ENCODE results near the gene B4GALT6.
A peak's percentile ranks its signal among the peaks of the same experiment; 100 is the strongest.

B4GALT6 gene

DNA sequence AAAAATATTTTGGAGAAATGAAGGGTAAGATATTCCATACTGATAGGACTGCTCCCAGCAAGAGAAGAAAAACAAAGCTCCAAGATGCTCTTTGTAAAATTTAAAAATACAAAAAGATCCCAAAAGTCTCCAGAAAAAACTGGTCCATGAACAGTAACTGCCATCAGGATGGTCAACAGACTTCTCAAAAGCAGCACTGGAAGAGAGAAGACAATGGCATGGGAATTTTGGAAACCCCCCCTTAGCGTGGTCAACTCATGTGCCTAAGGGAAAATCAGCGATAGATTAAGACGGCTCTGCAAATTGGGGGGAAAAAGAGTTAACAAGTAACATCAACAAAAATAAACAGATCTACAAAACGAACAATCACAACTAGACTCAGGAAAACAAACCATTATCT lies 23.6 kb downstream of the B4GALT6 start:
- no peak for DNase-seq (ENCODE audit: low read depth in 3 of 3, low spot score in 1 of 3)

DNA sequence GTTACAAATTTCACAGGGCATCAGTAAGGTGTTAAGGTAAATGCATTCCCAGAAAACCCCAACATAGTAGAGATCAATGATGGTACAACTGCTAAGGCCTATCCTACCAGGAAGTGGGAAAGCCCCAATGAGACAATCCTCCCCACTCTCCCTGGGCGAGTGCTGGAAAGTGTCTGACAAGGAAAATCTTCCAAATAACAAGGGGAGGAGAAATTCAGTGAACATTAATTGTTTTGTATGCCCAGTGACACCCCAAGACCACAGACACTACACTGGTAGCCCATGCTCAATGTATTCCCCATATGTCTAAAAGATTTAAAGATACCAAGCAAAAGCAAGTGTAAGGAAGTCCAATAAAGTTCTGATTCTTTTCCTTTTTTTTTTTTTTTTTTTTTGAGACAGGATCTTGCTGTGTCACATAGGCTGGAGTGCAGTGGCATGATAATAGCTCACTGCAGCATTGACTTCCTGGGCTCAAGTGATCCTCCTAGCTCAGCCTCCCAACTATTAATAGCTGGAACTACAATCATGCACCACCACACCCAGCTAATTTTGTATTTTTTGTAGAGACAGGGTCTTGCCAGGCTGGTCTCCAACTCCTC lies 24.7 kb downstream of the B4GALT6 start:
- no peak for DNase-seq (ENCODE audit: low read depth in 3 of 3, low spot score in 1 of 3)

DNA sequence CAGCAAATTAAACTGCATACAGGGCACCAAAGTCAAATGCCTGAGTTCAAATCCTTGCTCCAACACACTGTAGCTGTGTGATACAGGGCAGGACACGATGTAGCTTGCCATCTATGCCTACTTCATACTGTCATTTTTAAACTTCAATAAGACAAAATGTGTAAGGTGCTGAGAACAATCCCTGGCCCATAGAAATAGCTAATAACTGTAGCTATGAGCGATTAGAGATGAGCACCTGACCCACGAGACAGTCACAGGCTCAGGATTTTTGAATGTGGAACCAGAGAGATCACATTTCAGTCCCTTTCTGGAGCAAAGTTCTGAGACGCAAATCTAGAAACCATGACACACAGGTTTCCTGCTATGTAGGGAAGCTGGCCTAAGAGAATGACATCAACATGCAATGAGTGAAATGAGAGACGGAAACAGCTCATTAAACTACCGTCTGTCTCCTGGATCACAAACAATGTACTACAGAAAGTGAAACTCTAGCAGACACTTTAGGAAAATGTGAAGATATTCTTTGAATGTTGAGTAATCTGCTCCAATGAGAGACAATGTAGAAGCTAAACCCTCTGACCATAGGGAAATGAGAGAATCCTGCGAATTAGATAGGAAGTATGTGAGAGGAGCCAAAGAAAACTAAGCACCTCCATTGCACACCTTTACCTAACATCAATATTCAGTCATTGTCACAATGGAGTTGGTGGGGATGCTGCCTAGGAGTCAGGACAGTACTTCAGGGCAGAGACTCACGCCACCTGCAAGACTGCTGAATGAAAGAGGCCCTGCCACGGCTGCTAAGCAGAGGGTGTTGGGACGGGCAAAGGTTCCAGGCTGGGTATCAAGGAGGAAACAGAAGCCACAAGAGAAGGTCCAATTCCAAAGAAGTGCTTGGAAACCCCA lies 25.5 kb downstream of the B4GALT6 start:
- no peak for DNase-seq (ENCODE audit: low read depth in 3 of 3, low spot score in 1 of 3)

DNA sequence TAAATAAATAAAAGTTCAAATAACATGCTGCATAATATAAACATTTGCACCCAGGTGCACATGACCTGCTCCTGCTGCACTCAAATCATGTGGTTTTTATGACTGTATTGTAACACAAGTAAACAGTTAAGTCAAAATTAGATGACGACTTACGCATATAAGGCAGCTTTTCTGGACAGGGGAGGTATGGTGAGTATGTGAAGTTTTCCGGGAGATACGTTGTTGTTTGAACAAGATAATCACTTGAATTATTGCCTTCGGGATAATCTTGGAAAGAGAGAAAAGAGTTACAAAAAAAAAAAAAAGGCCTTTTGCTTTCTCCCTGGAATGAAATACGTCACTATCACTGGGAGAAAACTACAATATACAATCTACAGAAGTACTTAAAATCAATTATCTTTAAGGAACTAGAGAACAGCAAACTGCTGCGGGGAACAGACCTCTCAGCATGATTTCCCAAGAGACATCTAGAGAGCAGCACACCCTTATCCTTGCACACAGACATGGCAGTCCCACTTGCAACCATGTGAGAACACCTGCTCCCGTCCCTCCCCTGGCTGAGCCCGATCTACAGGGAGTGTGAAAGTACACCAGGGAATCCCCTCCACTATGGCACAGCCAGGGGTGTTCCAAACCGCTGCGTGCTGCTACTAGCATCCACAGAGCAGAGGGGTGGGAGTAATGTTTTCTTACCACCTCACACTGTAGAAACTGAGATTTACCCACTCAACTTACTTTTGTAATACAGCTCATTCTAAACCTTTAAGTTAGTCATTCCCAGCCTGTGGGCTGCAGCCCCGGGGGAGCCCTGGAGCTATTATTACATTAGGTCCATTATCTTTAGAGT lies 26.3 kb downstream of the B4GALT6 start:
- DNase-seq (ENCODE audit: low read depth in 3 of 3, low spot score in 1 of 3) = peak in 1 of 3 donors; percentile 8

DNA sequence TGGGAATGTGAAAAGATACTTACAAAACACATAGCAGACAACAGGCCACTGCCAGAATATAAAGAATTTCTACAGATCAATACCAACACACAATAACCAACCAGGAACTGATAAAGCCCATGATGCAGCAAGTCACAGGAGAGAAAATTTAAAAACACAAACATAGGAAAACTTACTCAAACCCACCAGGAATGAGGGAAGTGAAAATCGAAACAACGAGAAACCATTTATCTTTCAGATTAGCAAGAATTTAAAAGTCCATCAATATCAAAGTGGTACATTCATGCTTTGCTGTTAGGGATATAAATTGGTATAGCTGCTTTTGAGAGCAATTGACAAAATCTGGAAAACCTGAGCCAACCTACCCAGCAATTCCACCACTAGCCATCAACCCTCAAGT lies 27.6 kb downstream of the B4GALT6 start:
- no peak for DNase-seq (ENCODE audit: low read depth in 3 of 3, low spot score in 1 of 3)

DNA sequence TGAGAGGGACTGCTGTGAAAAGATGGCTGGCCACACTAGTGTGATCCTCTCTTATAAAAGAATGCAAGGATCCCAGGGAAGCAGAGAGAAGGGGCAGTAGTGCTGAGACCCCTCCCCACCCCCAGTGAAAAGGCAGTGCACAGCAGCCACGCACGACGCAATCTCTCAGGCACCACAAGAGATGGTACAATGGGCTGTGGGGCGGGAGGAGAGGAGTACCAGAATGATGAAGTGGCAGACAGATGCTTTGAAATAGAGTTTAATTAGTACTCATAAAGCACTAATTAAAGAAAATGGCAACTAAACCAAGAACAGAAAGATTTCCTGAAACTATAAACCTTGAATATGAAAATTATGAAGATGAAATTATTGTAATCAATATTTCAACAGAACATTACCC lies 29.0 kb downstream of the B4GALT6 start:
- no peak for DNase-seq (ENCODE audit: low read depth in 3 of 3, low spot score in 1 of 3)

DNA sequence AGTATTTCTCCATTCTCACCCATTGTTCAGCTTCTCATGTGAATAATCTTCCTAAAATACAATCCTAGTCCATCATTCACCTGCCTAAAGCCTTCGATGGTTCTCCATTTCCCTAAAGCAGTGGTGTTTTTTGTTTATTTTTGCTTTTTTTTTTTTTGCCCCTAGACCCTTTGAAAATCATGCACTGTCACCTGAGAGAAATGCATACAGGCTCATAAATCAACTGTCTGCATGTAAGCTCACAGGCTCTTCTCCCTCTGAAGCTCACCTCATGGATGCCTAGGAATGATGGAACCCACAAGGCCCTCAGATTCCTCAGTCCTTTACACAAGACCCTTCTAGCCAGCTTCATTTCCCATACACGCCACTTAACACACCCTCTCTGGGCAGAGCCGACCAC lies 31.5 kb downstream of the B4GALT6 start:
- no peak for DNase-seq (ENCODE audit: low read depth in 3 of 3, low spot score in 1 of 3)

DNA sequence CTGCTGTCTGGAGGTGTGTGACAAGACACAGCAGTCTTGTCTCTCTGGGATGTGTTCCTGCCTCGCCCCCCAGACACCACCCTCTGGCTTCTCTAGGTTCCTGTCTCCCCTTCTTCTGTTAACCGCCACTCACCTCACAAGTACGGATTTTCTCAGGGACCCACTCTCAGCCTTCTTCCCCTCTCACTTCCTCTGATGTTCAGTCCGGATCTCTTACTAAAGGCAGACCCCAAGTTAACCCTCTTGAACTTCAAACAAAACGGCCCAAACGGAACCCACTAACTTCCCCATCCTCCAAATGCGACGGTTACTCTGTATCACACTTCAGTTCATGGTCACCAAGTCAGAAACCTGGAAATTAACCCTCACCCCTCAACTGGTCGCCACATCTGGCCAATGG lies 32.0 kb downstream of the B4GALT6 start:
- DNase-seq (ENCODE audit: low read depth in 3 of 3, low spot score in 1 of 3) = no peak

DNA sequence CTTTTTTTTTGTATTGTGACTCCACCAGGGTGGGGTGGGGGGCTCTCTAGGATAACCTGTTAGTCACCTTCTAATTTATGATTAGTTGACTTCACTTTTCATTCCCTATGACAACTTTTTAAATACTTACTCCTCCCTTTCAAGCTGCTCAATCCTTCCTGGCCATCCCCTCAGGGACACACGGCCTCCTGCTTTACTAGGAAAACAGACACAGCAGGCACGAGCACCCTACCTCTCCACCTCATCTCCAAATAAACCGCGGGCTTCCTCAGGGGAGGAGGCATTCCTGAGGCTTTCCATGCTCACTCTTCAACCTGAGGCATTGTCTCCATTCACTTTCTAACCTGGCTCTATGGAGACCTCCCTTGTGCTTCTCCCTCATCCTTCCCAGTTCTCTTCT lies 33.0 kb downstream of the B4GALT6 start:
- DNase-seq (ENCODE audit: low read depth in 3 of 3, low spot score in 1 of 3) = no peak

DNA sequence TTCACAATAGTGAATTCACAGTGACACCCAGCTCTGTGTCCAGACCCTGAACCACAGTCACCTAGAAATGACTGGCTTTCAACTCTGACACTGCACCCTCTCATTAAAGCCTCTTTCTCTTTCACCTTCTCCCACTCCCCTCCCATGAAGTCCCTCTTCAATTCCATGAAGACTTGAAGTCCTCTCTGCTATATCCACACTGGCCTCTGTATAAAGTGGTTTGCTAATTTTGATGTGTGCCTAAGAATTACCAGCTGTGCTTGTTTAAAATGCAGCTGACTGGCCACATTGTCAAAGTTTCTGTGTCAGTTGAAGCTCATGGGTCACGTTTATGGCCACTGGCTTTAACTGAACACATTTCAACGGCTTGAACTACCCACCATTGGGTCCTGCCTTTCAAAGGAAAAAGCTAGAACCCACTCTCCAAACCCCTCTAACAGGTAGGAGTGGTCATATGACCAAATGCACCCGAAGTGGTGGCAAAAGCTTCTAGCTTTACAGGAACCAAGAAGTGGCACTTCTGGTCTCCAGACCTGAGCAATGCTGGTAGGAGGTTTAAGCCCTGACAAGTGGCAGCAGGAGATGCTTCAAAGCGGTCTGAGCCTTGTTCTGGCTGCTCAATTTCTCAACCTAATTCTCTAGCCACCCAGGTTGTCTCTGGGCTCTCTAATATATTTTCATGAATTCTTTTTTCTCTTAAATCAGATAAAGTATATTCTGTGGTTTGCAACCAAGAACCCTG lies 34.2 kb downstream of the B4GALT6 start:
- DNase-seq (ENCODE audit: low read depth in 3 of 3, low spot score in 1 of 3) = no peak

DNA sequence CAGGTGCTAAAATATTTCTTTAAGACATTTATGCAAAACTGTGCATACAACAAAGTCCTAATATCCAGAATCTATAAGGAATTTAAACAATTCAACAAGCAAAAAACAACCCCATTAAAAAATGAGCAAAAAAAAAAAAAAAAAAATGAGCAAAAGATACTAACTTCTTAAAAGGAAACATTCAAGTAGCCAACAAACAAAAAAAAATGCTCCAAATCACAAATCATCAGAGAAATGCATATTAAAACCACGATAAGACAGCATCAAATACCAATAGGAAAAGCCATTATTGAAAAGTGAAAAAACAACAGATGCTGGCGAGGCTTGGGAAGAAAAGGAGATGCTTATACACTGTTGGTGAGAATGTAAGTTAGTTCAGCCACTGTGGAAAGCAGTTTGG lies 34.9 kb downstream of the B4GALT6 start:
- no peak for DNase-seq (ENCODE audit: low read depth in 3 of 3, low spot score in 1 of 3)

DNA sequence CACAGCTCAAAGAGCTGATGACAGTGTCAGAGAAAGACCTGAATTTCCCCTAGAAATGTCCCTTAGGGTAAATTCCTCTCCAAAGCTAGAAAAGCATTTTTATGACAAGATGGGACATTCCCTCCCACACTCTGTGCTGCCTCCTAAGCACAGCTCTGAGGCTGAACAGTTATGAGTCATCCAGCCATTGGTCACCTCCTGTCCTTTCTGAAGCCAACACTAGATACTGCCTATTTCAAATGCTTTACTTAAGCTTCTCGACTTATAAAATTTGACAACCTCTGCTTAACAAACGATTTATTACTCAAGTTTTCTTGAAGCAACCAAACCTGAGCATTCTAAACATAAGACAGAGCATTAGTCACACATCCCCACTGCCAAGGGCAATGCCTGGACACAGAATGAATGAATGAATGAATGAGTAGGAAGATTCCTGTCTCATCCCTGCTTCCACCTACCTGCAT lies 35.4 kb downstream of the B4GALT6 start:
- no peak for DNase-seq (ENCODE audit: low read depth in 3 of 3, low spot score in 1 of 3)

DNA sequence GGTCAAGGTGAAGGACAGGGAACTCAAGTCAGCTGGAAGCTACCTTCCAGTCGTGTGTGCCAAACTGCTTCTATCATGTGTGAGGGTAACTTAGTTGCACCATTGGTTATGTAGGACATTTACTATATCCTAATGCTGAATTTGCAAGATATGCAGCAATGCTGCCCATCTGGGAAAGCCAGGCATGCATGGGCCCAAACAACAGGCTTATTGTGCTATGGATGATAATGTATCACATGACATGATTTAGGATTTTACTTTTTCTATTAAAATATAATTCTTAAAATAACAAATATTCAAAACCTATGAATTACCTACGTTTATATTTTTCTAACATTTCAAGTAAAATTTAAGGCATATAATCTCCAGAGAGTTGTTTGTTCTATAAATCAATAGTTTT lies 35.9 kb downstream of the B4GALT6 start:
- no peak for DNase-seq (ENCODE audit: low read depth in 3 of 3, low spot score in 1 of 3)

DNA sequence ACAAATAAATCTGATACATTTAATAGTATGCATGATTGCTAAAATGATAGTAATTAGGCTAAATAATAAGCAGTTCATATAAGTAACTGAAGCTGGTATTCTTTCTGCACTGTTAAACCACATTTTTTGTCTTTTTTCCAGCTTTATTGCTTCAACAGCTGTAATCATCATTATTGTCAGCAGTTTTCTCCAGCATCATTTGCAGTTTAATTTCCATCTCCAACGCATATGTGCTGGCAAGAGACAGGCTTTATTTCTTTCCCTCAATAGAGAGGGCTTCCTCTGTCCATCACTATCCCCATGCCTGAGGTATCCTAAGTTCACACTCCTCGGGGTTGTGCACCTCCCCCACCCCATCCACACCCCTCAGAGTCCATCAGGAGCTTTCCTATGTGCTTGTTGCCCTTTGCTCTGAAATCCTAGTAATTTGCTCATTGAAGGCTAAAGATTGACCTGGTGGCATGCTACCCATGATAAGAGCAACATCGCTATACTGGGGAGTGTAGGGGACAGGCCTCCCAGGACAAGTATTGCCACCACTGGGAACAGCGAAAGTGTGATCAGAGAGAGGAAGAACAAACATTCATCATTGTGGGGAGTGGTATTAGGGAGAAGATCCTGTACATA lies 37.1 kb downstream of the B4GALT6 start:
- no peak for DNase-seq (ENCODE audit: low read depth in 3 of 3, low spot score in 1 of 3)

DNA sequence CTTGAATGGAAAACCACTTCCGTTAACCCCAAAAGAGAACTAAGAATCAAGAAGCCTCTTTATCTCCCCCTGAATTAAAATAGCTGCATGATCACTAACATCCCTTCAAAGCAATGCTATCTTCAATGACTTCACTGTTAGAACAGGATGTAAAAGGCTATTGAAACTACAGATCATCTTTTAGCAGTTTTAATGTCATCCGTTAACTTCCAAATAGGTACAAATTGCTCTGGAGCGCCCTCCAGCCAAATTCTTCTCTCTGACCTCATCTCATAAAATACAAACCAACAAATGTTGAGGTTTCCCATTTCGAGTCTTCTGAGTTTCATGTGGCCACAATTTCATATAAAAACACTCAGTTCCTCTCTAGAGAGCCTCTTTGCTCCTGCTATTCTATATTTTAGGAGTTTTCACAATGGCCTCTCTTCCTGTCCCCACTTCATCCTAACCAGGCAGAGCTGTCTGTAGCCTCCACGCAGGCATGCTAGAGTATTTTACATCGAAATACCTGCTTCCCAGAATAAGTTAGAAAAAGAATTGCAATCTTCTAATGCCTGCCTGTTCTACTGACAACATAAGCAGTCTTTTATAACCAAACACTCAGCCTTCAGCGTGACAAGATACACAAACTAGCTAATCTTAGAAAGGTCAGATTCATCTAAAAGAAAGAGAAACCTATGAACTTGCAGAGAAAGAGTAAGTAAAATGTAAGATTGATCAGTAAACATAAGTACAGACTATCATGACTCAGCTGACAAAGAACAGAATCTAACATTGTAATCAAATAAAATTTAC lies 37.9 kb downstream of the B4GALT6 start:
- no peak for DNase-seq (ENCODE audit: low read depth in 3 of 3, low spot score in 1 of 3)

DNA sequence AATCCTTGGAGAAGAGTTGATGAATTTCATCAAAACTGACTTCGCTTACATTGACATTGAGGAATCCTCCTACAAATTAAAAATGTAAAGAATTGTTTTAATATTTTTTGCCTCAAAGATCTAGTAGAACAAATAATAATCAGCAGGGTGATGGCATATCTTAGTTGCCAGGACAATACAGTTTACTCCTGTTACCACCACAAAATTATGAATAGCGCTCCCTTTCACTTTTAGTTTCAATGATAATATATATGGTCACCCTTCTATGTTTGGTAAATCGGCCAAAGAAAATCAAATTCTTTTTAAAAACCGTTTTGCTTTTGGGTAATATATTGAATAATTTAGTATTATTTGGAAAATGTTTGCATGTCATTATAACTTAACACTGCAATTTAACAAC lies 39.0 kb downstream of the B4GALT6 start:
- no peak for DNase-seq (ENCODE audit: low read depth in 3 of 3, low spot score in 1 of 3)

DNA sequence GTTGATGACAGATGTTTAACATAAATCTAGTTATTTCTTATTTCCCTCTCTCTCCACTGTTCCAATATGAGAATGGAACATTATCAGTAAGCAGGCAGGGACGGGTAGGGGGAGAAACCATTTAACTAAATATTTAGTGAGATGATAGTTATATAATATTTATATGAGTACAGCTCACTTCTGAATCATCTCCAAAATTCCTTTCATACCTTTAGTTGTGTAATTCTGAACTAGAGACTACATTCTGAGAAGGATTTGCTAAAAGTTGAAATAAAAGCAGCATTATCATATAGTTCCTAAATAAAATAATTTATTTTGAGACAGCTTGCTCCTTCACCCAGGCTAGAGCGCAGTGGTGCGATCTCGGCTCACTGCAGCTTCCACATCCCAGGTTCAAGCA lies 41.4 kb downstream of the B4GALT6 start:
- DNase-seq (ENCODE audit: low read depth in 3 of 3, low spot score in 1 of 3) = no peak

DNA sequence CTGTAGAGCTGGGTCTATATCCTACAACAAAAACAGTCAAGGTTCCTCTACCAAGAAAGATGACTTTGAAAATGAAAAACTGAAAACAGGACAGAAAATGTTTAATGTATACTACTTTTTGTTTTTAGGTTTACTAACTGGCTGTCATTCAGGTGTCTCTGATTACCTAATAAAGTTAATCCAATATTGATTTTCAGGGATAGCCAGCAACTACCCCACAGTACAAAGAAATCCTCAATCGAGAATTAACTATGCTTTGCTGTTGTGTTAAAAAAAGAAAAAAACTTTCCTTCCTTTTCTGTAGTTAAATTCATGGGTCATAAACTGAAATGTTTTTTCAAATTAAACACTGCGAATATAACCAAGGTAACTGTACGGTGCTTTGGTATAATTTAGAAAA lies 46.9 kb downstream of the B4GALT6 start:
- no peak for DNase-seq (ENCODE audit: low read depth in 3 of 3, low spot score in 1 of 3)

DNA sequence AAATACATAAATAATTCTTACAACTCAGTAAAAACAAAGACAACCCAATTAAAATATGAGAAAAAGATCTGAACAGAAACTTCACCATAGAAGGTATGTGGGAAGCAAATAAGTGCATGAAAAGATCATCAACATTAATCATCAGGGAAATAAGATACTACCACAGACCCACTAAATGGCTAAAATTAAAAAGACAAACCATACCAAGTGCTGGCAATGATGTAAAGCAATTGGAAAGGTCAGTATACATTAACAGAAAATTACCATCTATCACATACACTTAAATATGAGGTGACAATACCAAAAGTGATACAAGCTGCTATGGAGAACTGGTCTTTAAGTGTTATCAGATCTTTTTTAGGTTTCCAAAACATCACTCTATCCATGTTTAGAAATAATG lies 48.0 kb downstream of the B4GALT6 start:
- DNase-seq (ENCODE audit: low read depth in 3 of 3, low spot score in 1 of 3) = no peak

DNA sequence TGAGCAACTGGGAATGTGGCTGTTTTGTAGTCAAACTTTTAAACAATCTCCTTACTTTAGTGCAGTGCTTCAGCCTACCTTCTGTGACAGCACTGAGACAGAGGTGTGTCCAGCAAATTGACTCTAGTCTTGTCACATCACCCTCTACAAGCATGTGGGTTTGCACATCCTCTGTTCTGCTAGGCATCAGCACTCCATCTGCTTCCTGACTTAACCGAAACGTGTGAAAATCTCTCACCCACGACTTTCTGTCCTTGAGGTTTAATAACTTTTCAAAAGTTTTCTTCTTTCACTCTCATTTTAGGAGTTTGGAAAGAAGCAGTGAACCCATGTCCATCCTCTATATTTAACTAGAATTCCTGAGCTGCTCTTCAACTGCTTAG lies 50.1 kb downstream of the B4GALT6 start:
- no peak for DNase-seq (ENCODE audit: low read depth in 3 of 3, low spot score in 1 of 3)
